Lower leg skin (tissue), 4 donors: ENCODE measurements around the gene CHTOP. TPM values are rescaled to one million over a fixed set of nuclear protein-coding genes. Genes with fewer than 3 reads are reported as not detected.
"Not testable (repeated sequence)": the region's sequence is repeated elsewhere in the genome, so short reads cannot be mapped to it uniquely, and the experiment has no call there.

Experiments used
- DNase-seq, 2 donors: peaks; one replicate each; pipeline ENCODE4 v3.0.0-alpha.2; 2019; ENCODE audit warnings: low spot score in 2 of 2
- H3K4me3 ChIP-seq: fragments of 200-600 bp; sonication (generic); 2 replicates; pipeline ENCODE4 v1.5.1; 2017; ENCODE audit warnings: mild to moderate bottlenecking, low read depth; ENCODE audit not compliant: poor library complexity, severe bottlenecking
- POLR2A ChIP-seq, 2 donors: fragments of 450-650 bp; IDR thresholded peaks; one replicate each; pipeline ENCODE4 v1.6.1; 2016 to 2017; ENCODE audit warnings: antibody characterized with exemption in 2 of 2, mild to moderate bottlenecking in 1 of 2, moderate library complexity in 1 of 2
- WGBS, 2 donors: methylation state at CpG; one replicate each; pipeline ENCODE4 v1.1.5; 2018; 5-methylcytosine and 5-hydroxymethylcytosine counted together
- intact Hi-C: fragments of 100-400 bp; cut with DNase I; formaldehyde crosslinking; loops from one replicate; pipeline ENCODE4 v1.15.0; 2023; ENCODE audit warnings: low total_unique reads
- total RNA-seq, 4 donors: library from RNA; depleted of rRNA; stranded (reverse); fragments of >200 nt; gene quantifications; one replicate each; pipeline ENCODE4 v1.1.0, GENCODE V29; 2016
- TF ChIP-seq, protein P1 (sequence below), 3 donors: fragments of 450-650 bp; IDR thresholded peaks; one replicate each; pipeline ENCODE4 v1.5.1; 2016; ENCODE audit warnings: antibody characterized with exemption in 3 of 3, mild to moderate bottlenecking in 3 of 3, moderate library complexity in 2 of 3

The CHTOP gene
- total RNA-seq, 4 donors from 2014 or later = 56.1 to 86.9 (median 65.5) TPM

DNA sequence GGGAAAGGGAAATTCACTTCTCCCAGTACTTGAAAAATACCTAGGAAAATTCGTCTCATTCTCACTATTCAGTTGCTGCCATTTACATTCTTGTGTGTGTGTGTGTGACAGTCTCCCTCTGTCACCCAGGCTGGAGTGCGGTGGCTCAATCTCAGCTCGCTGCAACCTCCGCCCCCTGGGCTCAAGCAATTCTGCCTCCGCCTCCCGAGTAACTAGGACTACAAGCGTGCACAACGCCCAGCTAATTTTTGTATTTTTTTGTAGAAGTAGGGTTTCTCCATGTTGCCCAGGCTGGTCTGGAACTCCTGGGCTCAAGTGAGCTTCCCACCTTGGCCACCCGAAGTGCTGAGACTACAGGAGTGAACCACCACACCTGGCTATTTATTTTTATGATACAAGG, 25.8 kb downstream of the CHTOP start:
- 71 to 81% methylated on average over 9 of the region's 9 CpGs for WGBS, 2 donors
- TF ChIP-seq POLR2A (IDR thresholded peaks at IDR 0.05) = no peak
- TF ChIP-seq, protein P1, sequence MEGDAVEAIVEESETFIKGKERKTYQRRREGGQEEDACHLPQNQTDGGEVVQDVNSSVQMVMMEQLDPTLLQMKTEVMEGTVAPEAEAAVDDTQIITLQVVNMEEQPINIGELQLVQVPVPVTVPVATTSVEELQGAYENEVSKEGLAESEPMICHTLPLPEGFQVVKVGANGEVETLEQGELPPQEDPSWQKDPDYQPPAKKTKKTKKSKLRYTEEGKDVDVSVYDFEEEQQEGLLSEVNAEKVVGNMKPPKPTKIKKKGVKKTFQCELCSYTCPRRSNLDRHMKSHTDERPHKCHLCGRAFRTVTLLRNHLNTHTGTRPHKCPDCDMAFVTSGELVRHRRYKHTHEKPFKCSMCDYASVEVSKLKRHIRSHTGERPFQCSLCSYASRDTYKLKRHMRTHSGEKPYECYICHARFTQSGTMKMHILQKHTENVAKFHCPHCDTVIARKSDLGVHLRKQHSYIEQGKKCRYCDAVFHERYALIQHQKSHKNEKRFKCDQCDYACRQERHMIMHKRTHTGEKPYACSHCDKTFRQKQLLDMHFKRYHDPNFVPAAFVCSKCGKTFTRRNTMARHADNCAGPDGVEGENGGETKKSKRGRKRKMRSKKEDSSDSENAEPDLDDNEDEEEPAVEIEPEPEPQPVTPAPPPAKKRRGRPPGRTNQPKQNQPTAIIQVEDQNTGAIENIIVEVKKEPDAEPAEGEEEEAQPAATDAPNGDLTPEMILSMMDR (IDR thresholded peaks at IDR 0.05) = no peak
- no peak overlapping the region for H3K4me3 ChIP-seq
- intact Hi-C loops = loop anchor here (10.0 kb wide), 1 partner anchor 85 kb away; no protein-coding TSS in a partner anchor
- DNase-seq = no peak

DNA sequence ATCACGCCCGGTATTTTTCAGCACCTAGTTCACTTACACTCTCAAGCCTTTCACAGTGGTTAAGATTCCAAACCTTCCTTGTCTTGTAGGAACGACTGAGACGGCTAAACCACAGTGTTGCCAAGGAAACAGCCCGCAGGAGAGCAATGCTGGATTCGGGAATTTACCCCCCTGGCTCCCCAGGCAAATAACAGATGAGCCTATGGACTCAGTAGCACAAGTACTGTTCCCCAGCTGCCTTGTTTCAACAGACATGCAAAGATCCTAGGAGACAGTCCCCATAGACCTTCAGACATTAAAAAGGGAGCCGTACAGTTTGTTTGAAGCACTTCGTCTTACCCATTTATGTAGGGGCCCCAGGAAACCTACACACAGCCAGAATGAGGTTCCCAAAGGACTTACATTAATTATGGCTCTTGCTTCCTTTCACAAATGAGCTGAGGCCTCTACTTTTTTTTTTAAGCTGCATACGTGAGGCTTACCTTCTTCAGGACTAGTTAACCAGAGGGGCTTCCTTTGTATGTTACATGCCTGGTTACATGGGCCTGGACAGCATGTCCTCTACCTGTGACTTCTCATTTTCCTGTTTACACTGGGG, 27.3 kb downstream of the CHTOP start:
- TF ChIP-seq POLR2A (IDR thresholded peaks at IDR 0.05) = no peak
- TF ChIP-seq, protein P1 (IDR thresholded peaks at IDR 0.05) = no peak
- no peak for DNase-seq
- 58 to 62% methylated on average over 8 to 9 of the region's 9 CpGs for WGBS, 2 donors
- intact Hi-C loops = loop anchor here (10.0 kb wide), 1 partner anchor 86 kb away; no protein-coding TSS in a partner anchor
- H3K4me3 ChIP-seq = no peak overlapping the region

DNA sequence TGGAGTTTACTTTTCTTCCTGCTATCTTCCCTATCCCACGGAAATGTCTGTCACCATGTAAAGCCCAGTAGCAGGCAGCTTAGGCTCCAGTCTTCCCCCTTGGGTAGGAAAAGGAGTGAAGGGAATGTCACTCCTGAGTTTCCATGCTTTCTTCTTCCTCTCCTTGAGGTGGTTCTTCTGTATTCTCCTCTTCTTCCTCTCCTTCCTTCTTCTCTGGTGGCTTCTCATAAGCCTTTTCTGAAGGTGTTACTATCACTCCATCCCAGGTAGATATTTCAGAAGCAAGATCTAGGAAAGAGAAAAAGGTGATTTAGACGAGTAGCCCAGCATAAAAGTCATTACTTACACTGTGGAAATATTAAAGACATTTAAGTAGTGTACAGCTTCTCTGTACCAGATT, 28.4 kb downstream of the CHTOP start:
- intact Hi-C loops = loop anchor here (10.0 kb wide), 1 partner anchor 87 kb away; no protein-coding TSS in a partner anchor
- TF ChIP-seq, protein P1 (IDR thresholded peaks at IDR 0.05) = no peak
- TF ChIP-seq POLR2A (IDR thresholded peaks at IDR 0.05) = no peak
- WGBS, 2 donors = 57 to 58% methylated on average over 2 of the region's 2 CpGs
- no peak for DNase-seq
- no peak overlapping the region for H3K4me3 ChIP-seq

DNA sequence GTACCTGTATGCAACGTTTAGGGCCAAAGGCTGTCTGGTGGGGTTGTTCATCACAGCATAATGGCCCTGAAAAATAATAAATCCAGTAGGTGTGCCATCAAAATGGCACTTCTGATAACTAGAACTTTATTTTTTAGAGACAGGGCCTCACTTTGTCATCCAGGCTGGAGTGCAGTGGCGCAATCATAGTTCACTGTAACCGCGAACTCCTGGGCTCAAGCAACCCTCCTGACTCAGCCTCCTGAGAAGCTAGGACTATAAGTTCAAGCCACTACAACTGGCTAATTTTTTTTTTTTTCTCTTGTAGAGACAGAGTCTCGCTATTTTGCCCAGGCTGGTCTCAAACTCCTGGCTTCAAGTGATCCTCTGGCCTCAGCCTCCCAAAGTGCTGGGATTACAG, 29.3 kb downstream of the CHTOP start:
- TF ChIP-seq POLR2A (IDR thresholded peaks at IDR 0.05) = no peak
- TF ChIP-seq, protein P1 (IDR thresholded peaks at IDR 0.05) = no peak
- intact Hi-C loops = loop anchor here (10.0 kb wide), 1 partner anchor 88 kb away; no protein-coding TSS in a partner anchor
- DNase-seq = no peak
- H3K4me3 ChIP-seq = no peak overlapping the region
- WGBS, 2 donors = 77 to 85% methylated on average over 5 of the region's 5 CpGs

DNA sequence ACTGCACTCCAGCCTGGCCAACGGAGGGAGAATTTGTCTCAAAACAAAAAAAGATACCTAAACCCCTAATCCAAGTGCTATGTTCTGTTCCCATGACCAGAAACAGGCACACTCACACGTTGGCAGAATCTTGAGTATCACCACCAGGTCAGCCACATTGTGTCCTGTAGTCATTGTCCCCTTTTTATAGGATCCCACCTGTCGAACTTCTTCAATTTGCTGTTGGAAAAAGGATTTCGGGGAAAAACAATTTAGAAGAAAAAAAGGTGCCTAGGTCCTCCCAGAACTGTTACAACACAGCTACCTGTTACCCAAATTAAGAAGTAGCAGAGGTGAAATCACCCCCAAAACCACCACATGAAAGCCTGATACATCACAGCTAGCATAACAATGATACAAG, 33.6 kb downstream of the CHTOP start:
- no peak for DNase-seq
- H3K4me3 ChIP-seq = no peak overlapping the region
- intact Hi-C loops = loop anchor here (10.0 kb wide), 1 partner anchor 93 kb away; no protein-coding TSS in a partner anchor
- 81 to 89% methylated on average over 4 of the region's 4 CpGs for WGBS, 2 donors
- TF ChIP-seq, protein P1 (IDR thresholded peaks at IDR 0.05) = no peak
- no peak for TF ChIP-seq POLR2A (IDR thresholded peaks at IDR 0.05)

DNA sequence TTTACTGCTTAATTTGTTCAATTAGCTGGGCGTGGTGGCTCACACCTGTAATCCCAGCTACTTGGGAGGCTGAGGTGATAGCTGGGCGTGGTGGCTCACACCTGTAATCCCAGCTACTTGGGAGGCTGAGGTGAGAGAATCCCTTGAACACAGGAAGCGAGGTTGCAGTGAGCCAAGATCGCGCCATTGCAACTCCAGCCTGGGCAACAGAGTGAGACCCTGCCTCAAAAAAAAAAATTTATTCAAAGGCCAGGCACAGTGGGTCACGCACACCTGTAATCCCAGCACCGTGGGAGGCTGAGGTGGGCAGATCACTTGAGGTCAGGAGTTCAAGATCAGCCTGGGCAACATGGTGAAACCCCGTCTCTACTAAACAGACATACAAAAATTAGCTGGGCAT, 34.8 kb downstream of the CHTOP start:
- WGBS, 2 donors = 88 to 94% methylated on average over 8 of the region's 8 CpGs
- intact Hi-C loops = loop anchor here (10.0 kb wide), 1 partner anchor 94 kb away; no protein-coding TSS in a partner anchor
- DNase-seq, H3K4me3 ChIP-seq: not testable (repeated sequence)
